Activated gamma-delta T cell treated with Interleukin-2 at 50 U/mL for 16 hours (primary cell): ENCODE results near the gene GATD1.

Experiments
- DNase-seq: peaks from one replicate; pipeline ENCODE4 v3.0.0-alpha.2; 2020

GATD1 gene

GRCh38 chr11:776561-777287, 563 bp downstream of the GATD1 start:
- peak; percentile 22 for DNase-seq

GRCh38 chr11:776263-776560, 1.1 kb downstream of the GATD1 start:
- no peak for DNase-seq

GRCh38 chr11:774873-775592, 2.3 kb downstream of the GATD1 start:
- DNase-seq = no peak

- no peak for DNase-seq
Observed at GRCh38 chr11:773830-774229, 3.5 kb downstream of the GATD1 start.

GRCh38 chr11:773425-773824, 3.9 kb downstream of the GATD1 start:
- DNase-seq = no peak

- DNase-seq = no peak
Observed at GRCh38 chr11:772429-773390, 4.6 kb downstream of the GATD1 start.

GRCh38 chr11:771617-772204, 5.6 kb downstream of the GATD1 start:
- DNase-seq = no peak

GRCh38 chr11:770642-771616, 6.4 kb downstream of the GATD1 start:
- DNase-seq = no peak

- no peak for DNase-seq
Observed at GRCh38 chr11:769887-770641, 7.2 kb downstream of the GATD1 start.

GRCh38 chr11:767238-767637, 10.0 kb downstream of the GATD1 start:
- DNase-seq = no peak

GRCh38 chr11:766936-767210, 10.4 kb downstream of the GATD1 start:
- no peak for DNase-seq

GRCh38 chr11:766106-766935, 11.0 kb downstream of the GATD1 start:
- DNase-seq = no peak

- DNase-seq = no peak
Observed at GRCh38 chr11:765802-766091, 11.5 kb downstream of the GATD1 start.

GRCh38 chr11:765025-765801, 12.1 kb downstream of the GATD1 start:
- DNase-seq = peak; percentile 66

GRCh38 chr11:764322-765024, 12.8 kb downstream of the GATD1 start:
- no peak for DNase-seq

- no peak for DNase-seq
Observed at GRCh38 chr11:763549-764321, 13.6 kb downstream of the GATD1 start.

GRCh38 chr11:763073-763463, 14.2 kb downstream of the GATD1 start:
- no peak for DNase-seq

- no peak for DNase-seq
Observed at GRCh38 chr11:762421-763072, 14.7 kb downstream of the GATD1 start.
